WTC11 (cell line): Measurements from ENCODE around the gene EFHD1. TPM values are rescaled to one million over a fixed set of nuclear protein-coding genes. Genes with fewer than 3 reads are reported as not detected.

Source experiments
- ATAC-seq: fragments of 200-7000 bp; cut with Tn5 transposase; 2 replicates; pipeline ENCODE4 v1.10.0; 2021; ENCODE audit warnings: mild to moderate bottlenecking, moderate library complexity
- CTCF ChIA-PET: fragments of 300-600 bp; sonication (Branson Sonifier 250); formaldehyde crosslinking; loops from one replicate; lab custom pipeline; 2021; ENCODE audit warnings: antibody characterized with exemption; lab: Charles Lee
- POLR2A ChIA-PET: fragments of 350-600 bp; sonication (Branson Sonifier 250); formaldehyde crosslinking; loops from one replicate; lab custom pipeline; 2021; ENCODE audit warnings: antibody characterized with exemption; lab: Charles Lee
- DNase-seq: peaks from one replicate; pipeline ENCODE4 v3.0.0; 2021; ENCODE audit warnings: low spot score
- H3K27ac Mint-ChIP-seq: 2 replicates; pipeline ENCODE4 v1.8.0; 2021; ENCODE audit warnings: mixed read lengths
- H3K27me3 Mint-ChIP-seq: 2 replicates; pipeline ENCODE4 v1.8.0; 2021; ENCODE audit warnings: low read depth, mild to moderate bottlenecking, moderate library complexity, mixed read lengths
- H3K36me3 Mint-ChIP-seq: 2 replicates; pipeline ENCODE4 v1.8.0; 2021; ENCODE audit warnings: mixed read lengths
- H3K4me1 Mint-ChIP-seq: 2 replicates; pipeline ENCODE4 v1.8.0; 2022; ENCODE audit warnings: mixed read lengths
- H3K4me3 Mint-ChIP-seq: 2 replicates; pipeline ENCODE4 v1.8.0; 2021; ENCODE audit warnings: mild to moderate bottlenecking, moderate library complexity, mixed read lengths
- H3K9me3 Mint-ChIP-seq: 2 replicates; pipeline ENCODE4 v1.8.0; 2021; ENCODE audit warnings: mixed read lengths
- EMX1 ChIP-seq: fragments of 250-450 bp; sonication (Bioruptor Pico); IDR thresholded peaks from 2 replicates; pipeline ENCODE4 v1.8.0; 2021; ENCODE audit warnings: mild to moderate bottlenecking
- GABPB1 ChIP-seq: sonication (generic); formaldehyde crosslinking; IDR thresholded peaks from 2 replicates; pipeline ENCODE4 v1.8.1; 2023; ENCODE audit warnings: mild to moderate bottlenecking, missing genetic modification reagents
- JAZF1 ChIP-seq: fragments of 250-450 bp; sonication (Bioruptor Pico); IDR thresholded peaks from 2 replicates; pipeline ENCODE4 v1.9.0; 2021; ENCODE audit warnings: moderate library complexity, mild to moderate bottlenecking, inconsistent platforms
- KAT7 ChIP-seq: sonication (generic); formaldehyde crosslinking; IDR thresholded peaks from 2 replicates; pipeline ENCODE4 v1.8.1; 2023; ENCODE audit warnings: missing genetic modification reagents, mild to moderate bottlenecking, borderline replicate concordance
- SMAD4 ChIP-seq: sonication (generic); formaldehyde crosslinking; IDR thresholded peaks from 2 replicates; pipeline ENCODE4 v1.8.0; 2022; ENCODE audit warnings: mild to moderate bottlenecking, missing genetic modification reagents
- SOX15 ChIP-seq: fragments of 250-450 bp; sonication (Bioruptor Pico); IDR thresholded peaks from 2 replicates; pipeline ENCODE4 v1.9.0; 2021; ENCODE audit warnings: mild to moderate bottlenecking
- TCF7 ChIP-seq: sonication (generic); formaldehyde crosslinking; IDR thresholded peaks from 2 replicates; pipeline ENCODE4 v1.8.0; 2022; ENCODE audit warnings: mild to moderate bottlenecking, low read depth, missing genetic modification reagents, moderate library complexity
- TP53 ChIP-seq: sonication (generic); formaldehyde crosslinking; IDR thresholded peaks from 2 replicates; pipeline ENCODE4 v1.8.1; 2023; ENCODE audit warnings: mild to moderate bottlenecking, missing genetic modification reagents
- ZBTB21 ChIP-seq: sonication (generic); formaldehyde crosslinking; IDR thresholded peaks from 2 replicates; pipeline ENCODE4 v1.8.1; 2023; ENCODE audit warnings: mild to moderate bottlenecking, missing genetic modification reagents, borderline replicate concordance
- ZNF232 ChIP-seq: sonication (generic); formaldehyde crosslinking; IDR thresholded peaks from 2 replicates; pipeline ENCODE4 v1.8.0; 2022; ENCODE audit warnings: mild to moderate bottlenecking, missing genetic modification reagents
- total RNA-seq: library from RNA; stranded (reverse); gene quantifications from 3 replicates; pipeline ENCODE4 v1.2.3, GENCODE V29; 2021
- TF ChIP-seq, protein P1 (sequence below): sonication (generic); formaldehyde crosslinking; IDR thresholded peaks from 2 replicates; pipeline ENCODE4 v1.8.1; 2022; ENCODE audit warnings: low read depth, missing genetic modification reagents, borderline replicate concordance
- TF ChIP-seq, protein P2 (sequence below): sonication (generic); formaldehyde crosslinking; IDR thresholded peaks from 2 replicates; pipeline ENCODE4 v1.8.1; 2022; ENCODE audit warnings: low read depth, mild to moderate bottlenecking, moderate library complexity, missing genetic modification reagents, borderline replicate concordance
- TF ChIP-seq, protein P3 (sequence below): fragments of 250-450 bp; sonication (Bioruptor Pico); IDR thresholded peaks from 2 replicates; pipeline ENCODE4 v1.9.0; 2021; ENCODE audit warnings: mild to moderate bottlenecking, borderline replicate concordance
- TF ChIP-seq, protein P4 (sequence below): sonication (generic); formaldehyde crosslinking; IDR thresholded peaks from 2 replicates; pipeline ENCODE4 v1.8.1; 2023; ENCODE audit warnings: mild to moderate bottlenecking, missing genetic modification reagents
- TF ChIP-seq, protein P5 (sequence below): fragments of 250-450 bp; sonication (Bioruptor Pico); conservative IDR thresholded peaks from 2 replicates; pipeline ENCODE4 v1.9.0; 2021; ENCODE audit warnings: mild to moderate bottlenecking
- TF ChIP-seq, protein P6 (sequence below): sonication (generic); formaldehyde crosslinking; conservative IDR thresholded peaks from 2 replicates; pipeline ENCODE4 v1.8.1; 2022; ENCODE audit warnings: mild to moderate bottlenecking, missing genetic modification reagents
- TF ChIP-seq, protein P7 (sequence below): fragments of 250-450 bp; sonication (Bioruptor Pico); IDR thresholded peaks from 2 replicates; pipeline ENCODE4 v1.9.0; 2021; ENCODE audit warnings: mild to moderate bottlenecking

The EFHD1 gene
- total RNA-seq, 1 experiment from 2014 or later: 6.1 TPM

DNA sequence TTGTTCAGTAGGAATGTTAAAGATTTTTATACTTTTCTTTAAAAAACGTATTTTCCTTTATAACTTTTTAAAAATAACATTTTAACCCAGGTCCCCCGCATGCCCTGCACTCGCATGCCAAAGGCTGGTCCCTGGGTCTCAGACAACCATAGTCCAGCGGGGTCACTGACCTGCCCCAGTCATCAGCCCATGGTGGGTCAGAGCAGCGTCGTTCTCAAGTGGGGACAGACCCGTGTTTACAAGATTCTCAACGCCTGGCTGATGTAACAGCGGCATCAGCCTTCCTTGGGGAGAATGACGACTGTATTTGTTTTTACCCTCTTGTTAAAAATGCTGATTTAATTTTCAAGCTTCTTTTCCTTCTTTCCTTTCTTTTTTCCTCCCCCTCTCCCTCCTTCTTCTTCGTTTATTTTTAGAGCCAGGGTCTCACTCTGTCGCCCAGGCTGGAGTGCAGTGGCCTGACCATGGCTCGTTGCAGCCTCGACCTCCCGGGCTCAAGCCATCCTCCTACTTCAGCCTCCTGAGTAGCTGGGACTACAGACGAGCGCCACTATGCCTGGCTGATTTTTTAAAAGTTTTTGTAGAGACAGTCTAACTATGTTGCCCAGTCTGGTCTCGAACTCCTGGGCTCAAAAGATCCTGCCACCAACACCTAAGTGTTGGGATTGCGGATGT, 1.0 kb upstream of the EFHD1 start (continued):
- TF ChIP-seq, protein P1, sequence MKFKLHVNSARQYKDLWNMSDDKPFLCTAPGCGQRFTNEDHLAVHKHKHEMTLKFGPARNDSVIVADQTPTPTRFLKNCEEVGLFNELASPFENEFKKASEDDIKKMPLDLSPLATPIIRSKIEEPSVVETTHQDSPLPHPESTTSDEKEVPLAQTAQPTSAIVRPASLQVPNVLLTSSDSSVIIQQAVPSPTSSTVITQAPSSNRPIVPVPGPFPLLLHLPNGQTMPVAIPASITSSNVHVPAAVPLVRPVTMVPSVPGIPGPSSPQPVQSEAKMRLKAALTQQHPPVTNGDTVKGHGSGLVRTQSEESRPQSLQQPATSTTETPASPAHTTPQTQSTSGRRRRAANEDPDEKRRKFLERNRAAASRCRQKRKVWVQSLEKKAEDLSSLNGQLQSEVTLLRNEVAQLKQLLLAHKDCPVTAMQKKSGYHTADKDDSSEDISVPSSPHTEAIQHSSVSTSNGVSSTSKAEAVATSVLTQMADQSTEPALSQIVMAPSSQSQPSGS (CRISPR knock-in tag): no peak
- TF ChIP-seq ZBTB21 (no peak), GABPB1 (peak; percentile 86), SOX15 (CRISPR knock-in tag) (no peak), TCF7 (CRISPR knock-in tag) (no peak), TP53 (CRISPR knock-in tag) (no peak), SMAD4 (CRISPR knock-in tag) (no peak)
- TF ChIP-seq, protein P2, sequence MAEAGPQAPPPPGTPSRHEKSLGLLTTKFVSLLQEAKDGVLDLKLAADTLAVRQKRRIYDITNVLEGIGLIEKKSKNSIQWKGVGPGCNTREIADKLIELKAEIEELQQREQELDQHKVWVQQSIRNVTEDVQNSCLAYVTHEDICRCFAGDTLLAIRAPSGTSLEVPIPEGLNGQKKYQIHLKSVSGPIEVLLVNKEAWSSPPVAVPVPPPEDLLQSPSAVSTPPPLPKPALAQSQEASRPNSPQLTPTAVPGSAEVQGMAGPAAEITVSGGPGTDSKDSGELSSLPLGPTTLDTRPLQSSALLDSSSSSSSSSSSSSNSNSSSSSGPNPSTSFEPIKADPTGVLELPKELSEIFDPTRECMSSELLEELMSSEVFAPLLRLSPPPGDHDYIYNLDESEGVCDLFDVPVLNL: no peak

DNA sequence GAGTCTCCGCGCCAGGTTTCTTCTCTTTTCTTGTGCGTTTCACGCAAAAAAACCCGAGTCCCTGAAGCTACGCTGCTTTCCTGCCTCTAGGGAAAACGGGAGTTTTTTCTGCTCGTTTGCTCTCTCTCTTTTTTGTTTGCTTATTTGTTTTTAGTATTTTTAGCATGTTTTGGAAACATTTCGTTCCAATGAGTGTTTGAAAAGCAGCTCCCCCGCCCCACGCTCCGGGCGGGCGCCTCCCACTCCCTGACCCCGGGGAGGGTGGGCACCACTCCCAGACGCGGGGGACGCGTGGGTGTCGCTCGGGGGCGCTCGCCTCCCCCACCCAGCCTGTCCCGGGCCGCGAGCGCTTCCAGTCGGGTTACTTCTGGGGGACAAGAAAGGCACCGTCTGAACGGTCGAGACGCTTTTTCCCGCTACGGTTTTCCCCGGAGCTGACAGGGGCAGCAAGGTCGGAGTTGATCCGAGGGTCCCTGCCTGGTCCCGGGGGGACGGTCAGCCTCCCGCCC, 446 bp upstream of the EFHD1 start:
- no peaks in the 10 kb centered on the region for H3K9me3 Mint-ChIP-seq
- no peak for DNase-seq
- H3K27ac Mint-ChIP-seq: no peak overlapping the region
- POLR2A ChIA-PET: no interaction called here
- no peak; the same call in 1 of the 2 replicates for ATAC-seq
- CTCF ChIA-PET: interaction anchor here (0.7 to 2.1 kb wide), 8 partner anchors 9 to 396 kb away, joined by 3 to 14 read pairs (median 4); no protein-coding TSS in a partner anchor
- no peaks in the 10 kb centered on the region for H3K36me3 Mint-ChIP-seq
- TF ChIP-seq, protein P3, sequence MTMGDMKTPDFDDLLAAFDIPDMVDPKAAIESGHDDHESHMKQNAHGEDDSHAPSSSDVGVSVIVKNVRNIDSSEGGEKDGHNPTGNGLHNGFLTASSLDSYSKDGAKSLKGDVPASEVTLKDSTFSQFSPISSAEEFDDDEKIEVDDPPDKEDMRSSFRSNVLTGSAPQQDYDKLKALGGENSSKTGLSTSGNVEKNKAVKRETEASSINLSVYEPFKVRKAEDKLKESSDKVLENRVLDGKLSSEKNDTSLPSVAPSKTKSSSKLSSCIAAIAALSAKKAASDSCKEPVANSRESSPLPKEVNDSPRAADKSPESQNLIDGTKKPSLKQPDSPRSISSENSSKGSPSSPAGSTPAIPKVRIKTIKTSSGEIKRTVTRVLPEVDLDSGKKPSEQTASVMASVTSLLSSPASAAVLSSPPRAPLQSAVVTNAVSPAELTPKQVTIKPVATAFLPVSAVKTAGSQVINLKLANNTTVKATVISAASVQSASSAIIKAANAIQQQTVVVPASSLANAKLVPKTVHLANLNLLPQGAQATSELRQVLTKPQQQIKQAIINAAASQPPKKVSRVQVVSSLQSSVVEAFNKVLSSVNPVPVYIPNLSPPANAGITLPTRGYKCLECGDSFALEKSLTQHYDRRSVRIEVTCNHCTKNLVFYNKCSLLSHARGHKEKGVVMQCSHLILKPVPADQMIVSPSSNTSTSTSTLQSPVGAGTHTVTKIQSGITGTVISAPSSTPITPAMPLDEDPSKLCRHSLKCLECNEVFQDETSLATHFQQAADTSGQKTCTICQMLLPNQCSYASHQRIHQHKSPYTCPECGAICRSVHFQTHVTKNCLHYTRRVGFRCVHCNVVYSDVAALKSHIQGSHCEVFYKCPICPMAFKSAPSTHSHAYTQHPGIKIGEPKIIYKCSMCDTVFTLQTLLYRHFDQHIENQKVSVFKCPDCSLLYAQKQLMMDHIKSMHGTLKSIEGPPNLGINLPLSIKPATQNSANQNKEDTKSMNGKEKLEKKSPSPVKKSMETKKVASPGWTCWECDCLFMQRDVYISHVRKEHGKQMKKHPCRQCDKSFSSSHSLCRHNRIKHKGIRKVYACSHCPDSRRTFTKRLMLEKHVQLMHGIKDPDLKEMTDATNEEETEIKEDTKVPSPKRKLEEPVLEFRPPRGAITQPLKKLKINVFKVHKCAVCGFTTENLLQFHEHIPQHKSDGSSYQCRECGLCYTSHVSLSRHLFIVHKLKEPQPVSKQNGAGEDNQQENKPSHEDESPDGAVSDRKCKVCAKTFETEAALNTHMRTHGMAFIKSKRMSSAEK: no peak
- TF ChIP-seq, protein P4, sequence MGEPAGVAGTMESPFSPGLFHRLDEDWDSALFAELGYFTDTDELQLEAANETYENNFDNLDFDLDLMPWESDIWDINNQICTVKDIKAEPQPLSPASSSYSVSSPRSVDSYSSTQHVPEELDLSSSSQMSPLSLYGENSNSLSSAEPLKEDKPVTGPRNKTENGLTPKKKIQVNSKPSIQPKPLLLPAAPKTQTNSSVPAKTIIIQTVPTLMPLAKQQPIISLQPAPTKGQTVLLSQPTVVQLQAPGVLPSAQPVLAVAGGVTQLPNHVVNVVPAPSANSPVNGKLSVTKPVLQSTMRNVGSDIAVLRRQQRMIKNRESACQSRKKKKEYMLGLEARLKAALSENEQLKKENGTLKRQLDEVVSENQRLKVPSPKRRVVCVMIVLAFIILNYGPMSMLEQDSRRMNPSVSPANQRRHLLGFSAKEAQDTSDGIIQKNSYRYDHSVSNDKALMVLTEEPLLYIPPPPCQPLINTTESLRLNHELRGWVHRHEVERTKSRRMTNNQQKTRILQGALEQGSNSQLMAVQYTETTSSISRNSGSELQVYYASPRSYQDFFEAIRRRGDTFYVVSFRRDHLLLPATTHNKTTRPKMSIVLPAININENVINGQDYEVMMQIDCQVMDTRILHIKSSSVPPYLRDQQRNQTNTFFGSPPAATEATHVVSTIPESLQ (CRISPR knock-in tag): no peak
- TF ChIP-seq JAZF1 (no peak), GABPB1 (no peak), KAT7 (CRISPR knock-in tag) (no peak), ZBTB21 (no peak), EMX1 (CRISPR knock-in tag) (no peak), ZNF232 (CRISPR knock-in tag) (no peak)
- TF ChIP-seq, protein P5, sequence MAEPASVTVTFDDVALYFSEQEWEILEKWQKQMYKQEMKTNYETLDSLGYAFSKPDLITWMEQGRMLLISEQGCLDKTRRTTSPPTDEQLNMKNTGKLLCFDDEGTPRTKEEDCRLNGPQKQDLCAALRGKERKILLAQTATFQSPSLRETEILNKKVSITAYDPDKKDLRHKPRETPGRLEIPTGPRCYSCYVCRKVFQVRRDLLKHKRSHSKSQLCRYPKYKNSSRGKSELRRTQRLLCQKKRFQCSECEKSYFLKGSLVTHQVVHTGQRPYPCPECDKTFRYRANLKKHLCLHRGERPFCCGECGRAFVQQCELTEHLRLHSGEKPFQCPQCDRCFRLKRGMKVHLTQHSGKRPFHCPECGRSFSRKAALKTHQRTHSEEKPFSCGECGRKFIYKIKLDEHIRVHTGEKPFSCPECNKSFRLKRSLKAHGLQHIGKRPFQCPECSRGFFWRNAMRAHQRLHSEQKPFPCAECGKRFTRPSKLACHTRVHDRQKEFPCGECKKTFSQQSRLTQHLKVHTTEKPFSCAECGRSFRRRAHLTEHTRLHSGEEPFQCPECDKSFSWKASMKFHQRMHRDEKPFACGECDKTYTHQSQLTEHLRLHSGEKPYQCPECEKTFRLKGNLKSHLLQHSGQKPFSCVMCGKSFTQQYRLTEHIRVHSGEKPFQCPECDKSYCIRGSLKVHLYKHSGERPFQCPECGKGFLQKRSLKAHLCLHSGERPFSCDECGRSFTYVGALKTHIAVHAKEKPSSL: no peak
- TF ChIP-seq, protein P6, sequence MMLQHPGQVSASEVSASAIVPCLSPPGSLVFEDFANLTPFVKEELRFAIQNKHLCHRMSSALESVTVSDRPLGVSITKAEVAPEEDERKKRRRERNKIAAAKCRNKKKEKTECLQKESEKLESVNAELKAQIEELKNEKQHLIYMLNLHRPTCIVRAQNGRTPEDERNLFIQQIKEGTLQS (CRISPR knock-in tag): no peak
- TF ChIP-seq, protein P7, sequence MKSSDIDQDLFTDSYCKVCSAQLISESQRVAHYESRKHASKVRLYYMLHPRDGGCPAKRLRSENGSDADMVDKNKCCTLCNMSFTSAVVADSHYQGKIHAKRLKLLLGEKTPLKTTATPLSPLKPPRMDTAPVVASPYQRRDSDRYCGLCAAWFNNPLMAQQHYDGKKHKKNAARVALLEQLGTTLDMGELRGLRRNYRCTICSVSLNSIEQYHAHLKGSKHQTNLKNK (CRISPR knock-in tag): no peak
- H3K4me1 Mint-ChIP-seq: 0 out of 2 replicates have a peak, but pooled peaks cover 3% of the 10 kb centered on the region
- peak overlapping the region; percentile 55 for H3K4me3 Mint-ChIP-seq
- peaks cover 67% of the 10 kb centered on the region for H3K27me3 Mint-ChIP-seq
